Fibroblast of the aortic adventitia (primary cell): ENCODE results near the gene LYPLAL1. TPM values are rescaled to one million over a fixed set of nuclear protein-coding genes. Genes with fewer than 3 reads are reported as not detected.

ENCODE experiments used
- DNase-seq: peaks from one replicate; pipeline ENCODE4 v3.0.0-alpha.2; 2010; ENCODE audit warnings: low read depth
- H3K4me3 ChIP-seq: 2 replicates; pipeline ENCODE4 v1.5.1; 2011; ENCODE audit warnings: low read depth, mild to moderate bottlenecking, control low read depth, low read length, moderate library complexity
- CTCF ChIP-seq: IDR thresholded peaks from 2 replicates; pipeline ENCODE4 v1.5.1; 2011; ENCODE audit warnings: mild to moderate bottlenecking, low read length, control low read depth, inconsistent platforms; ENCODE audit not compliant: insufficient read depth
- total RNA-seq: library from RNA; depleted of rRNA; stranded (reverse); fragments of >200 nt; gene quantifications from 2 replicates; pipeline ENCODE4 v1.2.3, GENCODE V29; 2012; ENCODE audit warnings: low replicate concordance

Gene LYPLAL1
- total RNA-seq = 15.4 and 40.6 TPM in 2 replicates

GRCh38 chr1:219173758-219174459 is at the start of gene LYPLAL1:
Gene LYPLAL1, plus strand, starts transcription at chr1:219173878. Its CDS starts 13 bp downstream, at chr1:219173891.
- no peak for TF ChIP-seq CTCF

GRCh38 chr1:219124163-219124562 is 49.5 kb upstream of the LYPLAL1 start:
- no peak for TF ChIP-seq CTCF
- H3K4me3 ChIP-seq = no peak overlapping the region

More at GRCh38 chr1:219173758-219174459, at the start of gene LYPLAL1:
- H3K4me3 ChIP-seq = peak within 1 kb of the TSS; percentile 79
- peak; percentile 91 for DNase-seq

GRCh38 chr1:219125342-219125741 is 48.3 kb upstream of the LYPLAL1 start:
- H3K4me3 ChIP-seq = no peak overlapping the region
- DNase-seq = no peak
- TF ChIP-seq CTCF = no peak

More at GRCh38 chr1:219124163-219124562, 49.5 kb upstream of the LYPLAL1 start:
- DNase-seq = no peak

- no peak for TF ChIP-seq CTCF
- DNase-seq = peak; percentile 67
- no peak overlapping the region for H3K4me3 ChIP-seq
Observed at GRCh38 chr1:219126377-219126776, 47.3 kb upstream of the LYPLAL1 start.

- no peak overlapping the region for H3K4me3 ChIP-seq
- no peak for TF ChIP-seq CTCF
- DNase-seq = no peak
Observed at GRCh38 chr1:219128957-219129356, 44.7 kb upstream of the LYPLAL1 start.

GRCh38 chr1:219130366-219130935 is 43.2 kb upstream of the LYPLAL1 start:
- no peak for DNase-seq
- TF ChIP-seq CTCF = no peak
- H3K4me3 ChIP-seq = no peak overlapping the region
